SIG-M5 treated with dmso at 0.1 percent for 504 hours (cell line): ENCODE data around the gene TRIOBP.
A peak's percentile ranks its signal among the peaks of the same experiment; 100 is the strongest.
"Not testable (repeated sequence)": the region's sequence is repeated elsewhere in the genome, so short reads cannot be mapped to it uniquely, and the experiment has no call there.

Experiments used
- DNase-seq: peaks from one replicate; lab custom pipeline; 2025; ENCODE audit not compliant: unreplicated experiment; lab: John Stamatoyannopoulos, UW

Gene TRIOBP

GRCh38 chr22:37717746-37718305 is 21.0 kb downstream of the TRIOBP start:
- DNase-seq = not testable (repeated sequence)

- DNase-seq = no peak
These were observed 28.8 kb downstream of the TRIOBP start for GRCh38 chr22:37725551-37726240.

- no peak for DNase-seq
These were observed 29.5 kb downstream of the TRIOBP start for GRCh38 chr22:37726241-37726887.

GRCh38 chr22:37728620-37729019 is 31.8 kb downstream of the TRIOBP start:
- no peak for DNase-seq

GRCh38 chr22:37731804-37732471 is 35.1 kb downstream of the TRIOBP start:
- peak; percentile 67 for DNase-seq

- DNase-seq = no peak
These were observed 36.1 kb downstream of the TRIOBP start for GRCh38 chr22:37732699-37733607.

- DNase-seq = no peak
These were observed 37.0 kb downstream of the TRIOBP start for GRCh38 chr22:37733625-37734401.

- no peak for DNase-seq
These were observed 37.5 kb downstream of the TRIOBP start for GRCh38 chr22:37734402-37734700.

GRCh38 chr22:37734964-37735451 is 38.2 kb downstream of the TRIOBP start:
- DNase-seq = no peak

GRCh38 chr22:37739035-37739434 is 42.2 kb downstream of the TRIOBP start:
- DNase-seq = no peak

GRCh38 chr22:37739611-37740049 is 42.8 kb downstream of the TRIOBP start:
- DNase-seq = peak; percentile 95

- no peak for DNase-seq
These were observed 43.8 kb downstream of the TRIOBP start for GRCh38 chr22:37740455-37741311.

- peak; percentile 83 for DNase-seq
These were observed 44.5 kb downstream of the TRIOBP start for GRCh38 chr22:37741312-37741795.

GRCh38 chr22:37742376-37743171 is 45.7 kb downstream of the TRIOBP start:
- DNase-seq = peak; percentile 30

GRCh38 chr22:37744589-37744988 is 47.7 kb downstream of the TRIOBP start:
- DNase-seq = no peak

GRCh38 chr22:37745548-37746365 is 48.9 kb downstream of the TRIOBP start:
- peak; percentile 67 for DNase-seq

GRCh38 chr22:37746366-37747079 is 49.7 kb downstream of the TRIOBP start:
- no peak for DNase-seq
